ENCODE data around the gene GPBP1.
"Not testable (repeated sequence)": the region's sequence is repeated elsewhere in the genome, so short reads cannot be mapped to it uniquely, and the experiment has no call there.

GPBP1 gene

GRCh38 chr5:57215629-57216195 lies 41.9 kb downstream of the GPBP1 start:
- DNase-seq: no peak

GRCh38 chr5:57216714-57217113 lies 42.9 kb downstream of the GPBP1 start:
- DNase-seq: no peak

DNA sequence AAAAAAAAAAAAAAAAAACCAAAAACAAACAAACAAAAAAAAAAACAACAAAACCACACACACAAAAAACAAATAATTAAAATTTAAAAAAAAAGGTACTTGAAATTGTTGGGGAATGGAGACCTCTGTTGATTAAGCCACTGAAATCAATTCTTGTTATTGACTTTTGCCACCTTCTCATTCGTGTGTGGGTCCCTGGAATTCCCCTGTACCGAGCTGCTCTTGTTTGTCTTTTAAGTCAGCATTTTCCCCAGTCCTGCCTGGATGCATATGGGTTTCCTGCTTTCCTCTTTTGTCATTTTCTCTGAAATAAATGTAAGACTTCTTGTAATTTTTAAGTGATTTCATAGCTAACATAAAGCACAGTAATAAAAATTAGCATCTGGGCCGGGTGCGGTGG lies 45.5 kb downstream of the GPBP1 start:
- DNase-seq: no peak

DNA sequence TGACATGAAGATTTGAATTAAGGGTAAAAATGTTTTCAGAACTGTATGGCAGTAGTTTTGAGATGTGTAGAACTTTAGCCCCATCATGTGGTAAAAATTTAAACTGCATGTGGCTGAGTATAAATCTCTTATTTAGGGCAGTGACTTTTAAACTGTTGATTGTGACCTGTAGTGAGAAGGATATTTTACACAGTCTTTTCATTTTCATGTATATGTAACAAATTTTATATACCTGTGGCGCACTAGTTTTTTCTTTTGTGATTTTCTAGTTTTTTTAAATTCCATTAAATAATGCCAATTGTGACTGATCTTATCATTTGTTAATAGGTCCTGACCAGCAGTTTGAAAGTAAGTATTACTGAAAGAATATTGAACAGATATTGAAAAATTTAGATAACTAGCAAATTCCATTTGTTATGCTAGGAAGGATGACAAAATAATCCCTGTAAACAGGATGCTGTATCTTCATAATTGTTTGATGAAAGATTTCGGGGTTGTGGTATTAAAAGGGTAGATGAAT lies 47.2 kb downstream of the GPBP1 start:
- no peak for DNase-seq

DNA sequence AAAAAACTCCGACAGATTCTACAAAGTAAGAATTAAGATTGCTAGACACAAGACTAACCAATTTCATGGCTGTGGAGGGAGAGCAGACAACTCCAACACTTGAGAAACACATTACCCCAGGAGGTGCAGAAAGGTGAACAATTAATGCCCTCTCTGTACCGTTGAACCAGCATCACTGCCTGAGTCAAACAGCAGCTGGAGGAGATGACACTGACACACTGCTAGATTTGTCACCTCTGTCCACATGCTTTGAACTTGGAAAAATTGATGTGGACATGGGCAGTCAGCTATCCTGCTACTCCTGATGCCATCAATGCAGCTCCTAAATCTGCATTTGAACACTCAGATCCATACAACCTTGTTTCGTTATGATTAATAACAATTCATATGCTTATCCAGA lies 51.7 kb downstream of the GPBP1 start:
- DNase-seq: no peak

GRCh38 chr5:57229313-57229712 lies 55.5 kb downstream of the GPBP1 start:
- no peak for DNase-seq

GRCh38 chr5:57231607-57232006 lies 57.7 kb downstream of the GPBP1 start:
- DNase-seq: no peak

DNA sequence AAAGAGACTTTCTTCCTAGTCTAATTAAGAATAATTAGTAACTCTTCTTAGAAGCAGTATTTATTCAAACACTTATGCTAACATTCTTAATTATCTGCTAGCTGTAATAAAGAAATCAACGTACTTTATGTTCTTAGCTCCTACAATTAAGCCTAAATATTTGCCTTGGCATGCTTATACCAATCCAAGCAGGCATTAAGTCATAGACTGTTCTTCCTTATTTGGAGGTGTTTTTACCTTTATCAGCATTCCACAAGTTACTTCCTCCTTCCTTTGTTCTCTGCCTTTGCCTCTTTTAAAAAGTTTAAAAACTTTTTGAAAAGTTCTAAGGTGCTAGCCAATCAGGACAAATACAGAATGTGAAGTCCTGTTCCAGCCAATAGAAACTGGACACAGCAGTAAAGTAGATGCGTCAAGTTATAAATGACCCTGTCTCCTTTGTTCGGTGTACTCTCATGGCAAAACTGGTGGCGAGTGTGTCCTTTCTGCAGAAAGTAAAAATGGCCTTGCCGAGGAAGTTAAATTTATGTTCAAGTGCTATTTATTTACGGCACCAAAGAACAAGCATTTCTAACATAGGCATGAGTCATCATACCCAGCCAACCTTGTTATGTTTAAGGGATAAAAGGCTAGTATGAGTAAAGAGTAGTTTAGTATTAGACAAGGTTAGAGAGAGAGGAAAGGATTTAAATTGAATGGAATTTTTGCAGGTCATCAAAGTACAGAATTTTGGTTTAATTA lies 58.6 kb downstream of the GPBP1 start:
- no peak for DNase-seq

- no peak for DNase-seq
Measured at GRCh38 chr5:57243286-57244137, 69.7 kb downstream of the GPBP1 start.

- no peak for DNase-seq
Measured at GRCh38 chr5:57244331-57244730, 70.5 kb downstream of the GPBP1 start.

GRCh38 chr5:57246426-57246825 lies 72.6 kb downstream of the GPBP1 start:
- DNase-seq: no peak

DNA sequence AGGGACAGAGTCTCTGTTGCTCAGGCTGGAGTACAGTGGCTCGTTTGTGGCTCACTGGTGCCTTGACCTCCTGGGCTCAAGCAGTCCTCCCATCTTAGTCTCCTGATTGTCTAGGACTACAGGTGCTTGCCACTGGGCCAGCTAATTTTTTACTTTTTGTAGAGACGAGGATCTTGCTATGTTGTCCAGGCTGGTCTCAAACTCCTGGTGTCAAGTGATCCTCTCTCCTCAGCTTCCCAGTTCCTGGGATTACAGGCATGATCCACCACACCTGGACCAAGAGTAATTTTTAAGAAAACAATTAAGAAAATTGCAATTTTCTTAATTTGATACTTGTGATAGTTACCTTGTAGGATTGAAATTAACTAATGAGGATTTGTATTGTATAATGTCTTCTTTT lies 73.9 kb downstream of the GPBP1 start:
- DNase-seq: no peak

DNA sequence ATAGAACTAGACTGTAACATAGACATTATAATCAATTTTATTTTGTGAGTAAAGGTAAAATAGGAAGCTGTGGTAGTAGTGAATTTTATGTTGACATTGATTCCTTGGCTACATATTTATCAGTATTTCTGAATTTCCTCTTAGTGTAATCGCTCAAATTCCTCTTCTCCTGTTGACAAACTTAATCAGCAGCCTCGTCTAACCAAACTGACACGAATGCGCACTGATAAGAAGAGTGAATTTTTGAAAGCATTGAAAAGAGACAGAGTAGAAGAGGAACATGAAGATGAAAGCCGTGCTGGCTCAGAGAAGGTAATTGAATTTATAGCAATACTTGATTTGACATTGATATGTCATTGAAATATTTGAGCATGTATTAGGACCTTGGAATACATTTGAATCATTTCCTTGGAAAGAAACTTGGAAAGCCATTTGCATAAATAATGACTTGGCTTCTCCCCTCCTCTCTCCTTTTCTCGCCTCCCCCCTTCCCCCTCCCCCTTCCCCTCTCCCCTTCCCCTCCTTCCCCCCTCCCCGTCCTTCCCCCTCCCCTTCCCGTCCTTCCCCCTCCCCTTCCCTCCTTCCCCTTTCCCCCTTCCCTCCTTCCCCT lies 75.5 kb downstream of the GPBP1 start:
- DNase-seq: no peak

- no peak for DNase-seq
Measured at GRCh38 chr5:57258052-57258451, 84.2 kb downstream of the GPBP1 start.

DNA sequence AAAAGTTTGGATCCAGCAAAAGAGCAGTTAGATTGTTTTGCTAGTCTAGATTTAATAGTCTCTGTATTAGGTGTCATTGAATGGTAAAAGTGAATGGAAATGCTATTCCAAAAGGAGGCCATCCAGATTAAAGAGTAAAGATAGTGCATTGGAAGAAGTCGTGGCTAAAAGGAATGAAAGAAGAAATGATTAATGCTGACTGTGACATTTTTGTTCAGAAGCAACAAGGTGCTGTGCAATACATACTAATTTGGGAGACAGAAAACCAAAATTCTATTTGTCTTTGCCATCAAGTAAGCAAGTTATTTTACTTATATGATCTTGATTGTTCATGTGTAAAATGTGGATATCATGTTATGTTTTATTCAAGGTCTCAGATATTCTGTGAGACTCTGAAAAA lies 85.1 kb downstream of the GPBP1 start:
- DNase-seq: no peak

DNA sequence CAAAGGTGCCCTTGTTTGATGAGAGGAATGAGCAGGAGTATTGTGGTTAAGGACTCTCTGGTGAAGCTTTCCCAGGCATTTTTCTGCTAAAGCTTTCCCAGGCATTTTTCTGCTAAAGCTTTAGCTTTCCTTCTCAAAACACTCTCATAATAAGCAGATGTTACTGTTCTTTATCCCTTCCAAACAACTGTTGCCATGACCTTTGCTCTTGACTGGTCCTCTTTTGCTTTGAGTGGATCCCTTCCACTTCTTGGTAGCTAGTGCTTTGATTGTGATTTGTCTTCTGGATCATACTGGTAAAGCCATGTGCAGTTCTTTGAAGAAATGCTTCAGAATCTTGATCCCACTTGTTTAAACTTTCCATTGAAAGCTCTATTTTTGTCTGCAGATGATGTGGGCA lies 85.8 kb downstream of the GPBP1 start:
- DNase-seq: no peak

DNA sequence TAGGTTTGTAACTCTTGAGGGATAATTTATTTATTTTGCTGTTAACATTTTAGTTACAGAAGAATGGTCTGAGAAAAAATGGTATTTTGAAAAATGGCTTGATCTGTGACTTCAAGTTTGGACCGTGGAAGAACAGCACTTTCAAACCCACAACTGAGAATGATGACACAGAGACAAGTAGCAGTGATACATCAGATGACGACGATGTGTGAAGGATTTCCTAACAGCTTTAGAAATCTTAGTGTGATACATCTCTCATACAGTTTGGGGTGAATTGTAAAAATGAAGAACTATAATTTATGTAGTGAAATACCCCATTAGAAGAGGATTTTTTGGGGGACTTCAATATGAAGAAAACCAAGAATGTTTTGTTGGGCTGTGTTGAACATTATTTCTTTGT lies 88.7 kb downstream of the GPBP1 start:
- DNase-seq: no peak

DNA sequence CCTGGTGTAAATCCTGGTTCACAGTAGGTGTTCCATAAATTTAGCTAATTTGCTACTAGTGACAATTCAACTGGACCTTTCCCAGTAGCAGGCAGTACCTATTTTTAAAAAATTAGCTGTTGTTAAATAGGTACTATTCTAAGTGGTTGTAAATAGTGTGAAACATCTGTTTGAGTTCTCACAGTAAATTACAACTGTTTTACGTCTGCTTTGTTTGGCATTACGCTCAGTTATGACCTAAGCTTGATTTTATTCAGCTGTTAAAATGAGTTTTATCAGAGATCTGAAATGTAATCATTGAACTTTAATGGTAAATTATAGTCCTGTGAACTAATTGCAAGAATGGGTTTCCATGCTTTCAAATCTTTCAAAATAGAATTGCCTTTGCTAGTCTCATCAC lies 93.9 kb downstream of the GPBP1 start:
- DNase-seq: no peak

DNA sequence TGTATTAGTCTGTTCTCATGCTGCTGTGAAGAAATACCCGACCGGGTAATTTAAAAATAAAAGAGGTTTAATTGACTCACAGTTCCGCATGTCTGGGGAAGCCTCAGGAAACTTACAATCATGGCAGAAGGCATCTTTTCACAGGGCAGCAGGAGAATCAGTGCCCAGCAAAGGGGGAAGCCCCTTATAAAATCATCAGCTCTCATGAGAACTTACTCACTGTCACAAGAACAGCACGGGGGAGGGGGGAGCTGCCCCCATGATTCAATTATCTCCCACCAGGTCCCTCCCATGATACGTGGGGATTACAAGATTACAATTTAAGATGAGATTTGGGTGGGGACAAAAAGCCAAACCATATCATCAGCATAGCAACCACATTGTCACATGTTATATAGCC lies 102.5 kb downstream of the GPBP1 start:
- DNase-seq: no peak

- DNase-seq: no peak
Measured at GRCh38 chr5:57277085-57277484, 103.2 kb downstream of the GPBP1 start.

DNA sequence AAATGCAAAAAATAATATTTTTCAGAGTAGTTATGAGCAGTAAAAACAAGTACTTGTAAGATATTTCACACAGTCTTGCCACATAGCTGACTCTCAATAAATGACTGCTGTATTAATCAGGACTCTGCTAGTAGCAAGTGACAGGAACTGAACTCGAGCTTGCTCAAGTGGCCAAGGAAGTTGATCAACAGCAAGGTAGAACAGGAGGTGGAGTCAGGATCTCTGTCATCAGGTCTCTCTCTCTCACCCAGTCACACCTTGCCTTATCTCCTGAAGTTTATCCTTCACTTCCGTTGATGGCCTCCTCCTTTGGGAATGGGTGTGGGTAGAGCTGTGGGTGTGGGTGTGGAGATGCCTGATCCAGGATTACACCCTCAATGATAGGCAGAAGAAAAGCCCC lies 107.0 kb downstream of the GPBP1 start:
- DNase-seq: no peak

GRCh38 chr5:57285084-57285483 lies 111.2 kb downstream of the GPBP1 start:
- DNase-seq: not testable (repeated sequence)

- no peak for DNase-seq
Measured at GRCh38 chr5:57291894-57292293, 118.0 kb downstream of the GPBP1 start.

All from activated naive CD4-positive, alpha-beta T cell (primary cell).